ENCODE data around the gene OTUD7B.
"Not testable (repeated sequence)": the region's sequence is repeated elsewhere in the genome, so short reads cannot be mapped to it uniquely, and the experiment has no call there.

DNA sequence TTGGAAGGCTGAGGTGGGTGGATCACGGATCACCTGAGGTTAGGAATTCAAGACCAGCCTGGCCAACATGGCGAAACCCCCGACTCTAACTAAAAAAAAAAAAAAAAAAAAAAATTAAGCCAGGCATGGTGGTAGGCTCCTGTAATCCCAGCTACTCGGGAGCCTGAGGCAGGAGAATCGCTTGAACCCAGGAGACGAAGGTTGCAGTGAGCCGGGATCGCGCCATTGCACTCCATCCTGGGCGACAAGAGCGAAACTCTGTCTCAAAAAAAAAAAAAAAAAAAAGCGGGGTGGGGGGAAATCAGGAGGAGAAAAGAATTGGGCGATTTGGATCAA is 71.9 kb downstream of the OTUD7B start:
- TF ChIP-seq, protein P1, sequence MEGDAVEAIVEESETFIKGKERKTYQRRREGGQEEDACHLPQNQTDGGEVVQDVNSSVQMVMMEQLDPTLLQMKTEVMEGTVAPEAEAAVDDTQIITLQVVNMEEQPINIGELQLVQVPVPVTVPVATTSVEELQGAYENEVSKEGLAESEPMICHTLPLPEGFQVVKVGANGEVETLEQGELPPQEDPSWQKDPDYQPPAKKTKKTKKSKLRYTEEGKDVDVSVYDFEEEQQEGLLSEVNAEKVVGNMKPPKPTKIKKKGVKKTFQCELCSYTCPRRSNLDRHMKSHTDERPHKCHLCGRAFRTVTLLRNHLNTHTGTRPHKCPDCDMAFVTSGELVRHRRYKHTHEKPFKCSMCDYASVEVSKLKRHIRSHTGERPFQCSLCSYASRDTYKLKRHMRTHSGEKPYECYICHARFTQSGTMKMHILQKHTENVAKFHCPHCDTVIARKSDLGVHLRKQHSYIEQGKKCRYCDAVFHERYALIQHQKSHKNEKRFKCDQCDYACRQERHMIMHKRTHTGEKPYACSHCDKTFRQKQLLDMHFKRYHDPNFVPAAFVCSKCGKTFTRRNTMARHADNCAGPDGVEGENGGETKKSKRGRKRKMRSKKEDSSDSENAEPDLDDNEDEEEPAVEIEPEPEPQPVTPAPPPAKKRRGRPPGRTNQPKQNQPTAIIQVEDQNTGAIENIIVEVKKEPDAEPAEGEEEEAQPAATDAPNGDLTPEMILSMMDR (IDR thresholded peaks at IDR 0.05) = not testable (repeated sequence)
- not testable (repeated sequence) for TF ChIP-seq POLR2A (IDR thresholded peaks at IDR 0.05)
